NOMO-1 treated with DMSO at 0.1 percent for 48 hours (cell line): ENCODE measurements around the gene MRPL24.
"Not testable (repeated sequence)": the region's sequence is repeated elsewhere in the genome, so short reads cannot be mapped to it uniquely, and the experiment has no call there.

Experiments used
- DNase-seq: peaks from one replicate; lab custom pipeline; 2025; ENCODE audit not compliant: unreplicated experiment; lab: John Stamatoyannopoulos, UW

MRPL24 gene

GRCh38 chr1:156760092-156760795 is 19.4 kb upstream of the MRPL24 start:
- no peak for DNase-seq

GRCh38 chr1:156757572-156758253 is 16.8 kb upstream of the MRPL24 start:
- DNase-seq: not testable (repeated sequence)

GRCh38 chr1:156756355-156756754 is 15.5 kb upstream of the MRPL24 start:
- DNase-seq: no peak

GRCh38 chr1:156755527-156755950 is 14.7 kb upstream of the MRPL24 start:
- DNase-seq: no peak

- no peak for DNase-seq
Measured at GRCh38 chr1:156754219-156754618, 13.3 kb upstream of the MRPL24 start.

GRCh38 chr1:156752843-156753482 is 12.1 kb upstream of the MRPL24 start:
- DNase-seq: peak; percentile 21

GRCh38 chr1:156751757-156752481 is 11.0 kb upstream of the MRPL24 start:
- DNase-seq: peak; percentile 87

GRCh38 chr1:156751451-156751756 is 10.5 kb upstream of the MRPL24 start, which contains the start of gene HDGF:
Gene HDGF, minus strand, starts transcription at chr1:156751675. Its CDS starts 246 bp downstream, at chr1:156751429.
- DNase-seq: no peak

- DNase-seq: no peak
Measured at GRCh38 chr1:156750711-156751450, 10.0 kb upstream of the MRPL24 start.

GRCh38 chr1:156750191-156750672 is 9.3 kb upstream of the MRPL24 start:
- no peak for DNase-seq

GRCh38 chr1:156749419-156750118 is 8.7 kb upstream of the MRPL24 start:
- DNase-seq: no peak

- peak; percentile 14 for DNase-seq
Measured at GRCh38 chr1:156748670-156749418, 8.0 kb upstream of the MRPL24 start.

- DNase-seq: no peak
Measured at GRCh38 chr1:156747742-156748669, 7.1 kb upstream of the MRPL24 start.

GRCh38 chr1:156746728-156747631 is 6.1 kb upstream of the MRPL24 start:
- DNase-seq: peak; percentile 19

GRCh38 chr1:156746406-156746727 is 5.5 kb upstream of the MRPL24 start:
- DNase-seq: no peak

GRCh38 chr1:156745881-156746280 is 5.0 kb upstream of the MRPL24 start:
- no peak for DNase-seq

- DNase-seq: no peak
Measured at GRCh38 chr1:156744786-156745419, 4.0 kb upstream of the MRPL24 start.
